IMR-90 (cell line): ENCODE data around the gene RGS19.

Experiments used
- NFE2L2 ChIP-seq: fragments of 150-350 bp; IDR thresholded peaks from 2 replicates; pipeline ENCODE4 v1.6.1; 2016; ENCODE audit warnings: low read depth, mild to moderate bottlenecking, low read length
- POLR2A ChIP-seq: IDR thresholded peaks from 2 replicates; pipeline ENCODE4 v1.6.1; 2012; ENCODE audit warnings: mild to moderate bottlenecking, low read depth, low read length
- RAD21 ChIP-seq: IDR thresholded peaks from 2 replicates; pipeline ENCODE4 v1.6.1; 2012; ENCODE audit warnings: low read length, improper control_type of control experiment
- TF ChIP-seq, protein P1 (sequence below): conservative IDR thresholded peaks from 2 replicates; pipeline ENCODE4 v1.5.1; 2012; ENCODE audit warnings: mild to moderate bottlenecking, low read depth, low read length, improper control_type of control experiment

DNA sequence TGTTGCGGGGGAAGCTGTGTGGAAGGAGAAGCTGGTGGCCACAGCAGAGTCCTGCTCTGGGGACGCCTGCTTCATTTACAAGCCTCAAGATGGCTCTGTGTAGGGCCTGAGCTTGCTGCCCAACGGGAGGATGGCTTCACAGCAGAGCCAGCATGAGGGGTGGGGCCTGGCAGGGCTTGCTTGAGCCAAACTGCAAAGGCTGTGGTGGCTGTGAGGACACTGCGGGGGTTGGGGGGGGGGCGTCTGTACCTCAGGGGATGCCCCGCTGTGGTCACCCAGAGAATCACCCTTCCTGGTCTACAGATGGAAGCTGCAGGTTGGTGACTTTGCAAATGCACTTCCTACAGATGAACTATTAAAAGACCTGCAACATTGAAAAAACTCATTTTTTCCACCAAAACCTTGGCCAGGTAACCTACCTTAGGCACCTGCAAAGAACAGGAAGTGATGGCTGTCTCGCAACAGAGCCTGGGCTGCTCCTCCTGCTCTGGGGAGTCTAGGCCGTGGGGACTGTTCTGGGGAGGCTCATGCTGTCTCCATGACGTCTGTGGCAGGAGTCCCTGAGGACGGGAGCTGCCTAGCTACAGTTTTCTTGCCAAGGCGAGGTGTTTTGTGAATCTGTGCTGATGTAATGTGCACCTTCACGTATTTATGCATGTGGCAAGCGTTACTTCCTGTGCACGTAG lies 20.7 kb upstream of the RGS19 start:
- TF ChIP-seq, protein P1, sequence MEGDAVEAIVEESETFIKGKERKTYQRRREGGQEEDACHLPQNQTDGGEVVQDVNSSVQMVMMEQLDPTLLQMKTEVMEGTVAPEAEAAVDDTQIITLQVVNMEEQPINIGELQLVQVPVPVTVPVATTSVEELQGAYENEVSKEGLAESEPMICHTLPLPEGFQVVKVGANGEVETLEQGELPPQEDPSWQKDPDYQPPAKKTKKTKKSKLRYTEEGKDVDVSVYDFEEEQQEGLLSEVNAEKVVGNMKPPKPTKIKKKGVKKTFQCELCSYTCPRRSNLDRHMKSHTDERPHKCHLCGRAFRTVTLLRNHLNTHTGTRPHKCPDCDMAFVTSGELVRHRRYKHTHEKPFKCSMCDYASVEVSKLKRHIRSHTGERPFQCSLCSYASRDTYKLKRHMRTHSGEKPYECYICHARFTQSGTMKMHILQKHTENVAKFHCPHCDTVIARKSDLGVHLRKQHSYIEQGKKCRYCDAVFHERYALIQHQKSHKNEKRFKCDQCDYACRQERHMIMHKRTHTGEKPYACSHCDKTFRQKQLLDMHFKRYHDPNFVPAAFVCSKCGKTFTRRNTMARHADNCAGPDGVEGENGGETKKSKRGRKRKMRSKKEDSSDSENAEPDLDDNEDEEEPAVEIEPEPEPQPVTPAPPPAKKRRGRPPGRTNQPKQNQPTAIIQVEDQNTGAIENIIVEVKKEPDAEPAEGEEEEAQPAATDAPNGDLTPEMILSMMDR: no peak
- TF ChIP-seq POLR2A: no peak
- no peak for TF ChIP-seq NFE2L2
- TF ChIP-seq RAD21: no peak
